Measurements from ENCODE around the gene INSC. TPM values are rescaled to one million over a fixed set of nuclear protein-coding genes. Genes with fewer than 3 reads are reported as not detected.
A peak's percentile ranks its signal among the peaks of the same experiment; 100 is the strongest.

Gene INSC
- polyA plus RNA-seq, 4 donors, result 0.50 to 0.86 (median 0.76) TPM

- DNase-seq (ENCODE audit: low read depth in 4 of 4, low spot score in 3 of 4), result no peak
Measured at GRCh38 chr11:15180212-15180792, 65.6 kb downstream of the INSC start.

GRCh38 chr11:15182372-15182771, 67.6 kb downstream of the INSC start:
- no peak for DNase-seq (ENCODE audit: low read depth in 4 of 4, low spot score in 3 of 4)

- DNase-seq (ENCODE audit: low read depth in 4 of 4, low spot score in 3 of 4), result no peak
Measured at GRCh38 chr11:15185021-15185420, 70.3 kb downstream of the INSC start.

- no peak for DNase-seq (ENCODE audit: low read depth in 4 of 4, low spot score in 3 of 4)
Measured at GRCh38 chr11:15186146-15186545, 71.4 kb downstream of the INSC start.

- no peak for DNase-seq (ENCODE audit: low read depth in 4 of 4, low spot score in 3 of 4)
Measured at GRCh38 chr11:15189189-15189588, 74.5 kb downstream of the INSC start.

- no peak for DNase-seq (ENCODE audit: low read depth in 4 of 4, low spot score in 3 of 4)
Measured at GRCh38 chr11:15189641-15190365, 75.1 kb downstream of the INSC start.

GRCh38 chr11:15190611-15191010, 75.9 kb downstream of the INSC start:
- no peak for DNase-seq (ENCODE audit: low read depth in 4 of 4, low spot score in 3 of 4)

- no peak for DNase-seq (ENCODE audit: low read depth in 4 of 4, low spot score in 3 of 4)
Measured at GRCh38 chr11:15192005-15192556, 77.4 kb downstream of the INSC start.

GRCh38 chr11:15194671-15195415, 80.1 kb downstream of the INSC start:
- no peak for DNase-seq (ENCODE audit: low read depth in 4 of 4, low spot score in 3 of 4)

GRCh38 chr11:15195454-15196200, 80.9 kb downstream of the INSC start:
- no peak for DNase-seq (ENCODE audit: low read depth in 4 of 4, low spot score in 3 of 4)

- no peak for DNase-seq (ENCODE audit: low read depth in 4 of 4, low spot score in 3 of 4)
Measured at GRCh38 chr11:15196704-15197103, 82.0 kb downstream of the INSC start.

GRCh38 chr11:15197696-15198095, 83.0 kb downstream of the INSC start:
- no peak for DNase-seq (ENCODE audit: low read depth in 4 of 4, low spot score in 3 of 4)

GRCh38 chr11:15198284-15198683, 83.6 kb downstream of the INSC start:
- DNase-seq (ENCODE audit: low read depth in 4 of 4, low spot score in 3 of 4), result no peak

GRCh38 chr11:15199693-15200092, 85.0 kb downstream of the INSC start:
- DNase-seq (ENCODE audit: low read depth in 4 of 4, low spot score in 3 of 4), result no peak

GRCh38 chr11:15200696-15201095, 86.0 kb downstream of the INSC start:
- DNase-seq (ENCODE audit: low read depth in 4 of 4, low spot score in 3 of 4), result no peak

GRCh38 chr11:15201586-15201985, 86.9 kb downstream of the INSC start:
- no peak for DNase-seq (ENCODE audit: low read depth in 4 of 4, low spot score in 3 of 4)

- DNase-seq (ENCODE audit: low read depth in 4 of 4, low spot score in 3 of 4), result no peak
Measured at GRCh38 chr11:15202626-15203025, 87.9 kb downstream of the INSC start.

GRCh38 chr11:15204711-15205110, 90.0 kb downstream of the INSC start:
- DNase-seq (ENCODE audit: low read depth in 4 of 4, low spot score in 3 of 4), result no peak

- no peak for DNase-seq (ENCODE audit: low read depth in 4 of 4, low spot score in 3 of 4)
Measured at GRCh38 chr11:15206791-15207190, 92.1 kb downstream of the INSC start.

GRCh38 chr11:15208378-15209222, 93.9 kb downstream of the INSC start:
- DNase-seq (ENCODE audit: low read depth in 4 of 4, low spot score in 3 of 4), result peak in 2 of 4 donors; percentile 29 to 42
